Stimulated activated CD8-positive, alpha-beta memory T cell treated with anti-CD3 and anti-CD28 coated beads, Interleukin-15, amount 100 ng/mL, for 24 hours (primary cell): ENCODE measurements around the gene ABCA4.

Experiments used
- DNase-seq: peaks from one replicate; pipeline ENCODE4 v3.0.0-alpha.2; 2020; ENCODE audit warnings: low read depth

ABCA4 gene

GRCh38 chr1:94027721-94028515, 93.0 kb downstream of the ABCA4 start:
- DNase-seq, result no peak

- no peak for DNase-seq
Observed at GRCh38 chr1:94026619-94027380, 94.1 kb downstream of the ABCA4 start.

GRCh38 chr1:94025383-94026340, 95.3 kb downstream of the ABCA4 start:
- no peak for DNase-seq

GRCh38 chr1:94024104-94024792, 96.7 kb downstream of the ABCA4 start:
- DNase-seq, result no peak

- no peak for DNase-seq
Observed at GRCh38 chr1:94022471-94023189, 98.3 kb downstream of the ABCA4 start.

GRCh38 chr1:94020764-94021579, 100.0 kb downstream of the ABCA4 start:
- no peak for DNase-seq

- DNase-seq, result no peak
Observed at GRCh38 chr1:94019327-94019726, 101.6 kb downstream of the ABCA4 start.

GRCh38 chr1:94017155-94017829, 103.7 kb downstream of the ABCA4 start:
- DNase-seq, result no peak

- DNase-seq, result no peak
Observed at GRCh38 chr1:94015489-94015817, 105.5 kb downstream of the ABCA4 start.

GRCh38 chr1:94014635-94015488, 106.1 kb downstream of the ABCA4 start:
- no peak for DNase-seq

GRCh38 chr1:94014087-94014486, 106.9 kb downstream of the ABCA4 start:
- no peak for DNase-seq

GRCh38 chr1:94013367-94013878, 107.5 kb downstream of the ABCA4 start:
- DNase-seq, result no peak

GRCh38 chr1:94012708-94013366, 108.1 kb downstream of the ABCA4 start:
- DNase-seq, result no peak

GRCh38 chr1:94011709-94012595, 109.0 kb downstream of the ABCA4 start:
- DNase-seq, result no peak

GRCh38 chr1:94011129-94011528, 109.8 kb downstream of the ABCA4 start:
- DNase-seq, result no peak

GRCh38 chr1:94009304-94009703, 111.6 kb downstream of the ABCA4 start:
- DNase-seq, result no peak

- no peak for DNase-seq
Observed at GRCh38 chr1:94006604-94007003, 114.3 kb downstream of the ABCA4 start.
